ENCODE results near the gene INPP5A.
"Not testable (repeated sequence)": the region's sequence is repeated elsewhere in the genome, so short reads cannot be mapped to it uniquely, and the experiment has no call there.

The INPP5A gene

DNA sequence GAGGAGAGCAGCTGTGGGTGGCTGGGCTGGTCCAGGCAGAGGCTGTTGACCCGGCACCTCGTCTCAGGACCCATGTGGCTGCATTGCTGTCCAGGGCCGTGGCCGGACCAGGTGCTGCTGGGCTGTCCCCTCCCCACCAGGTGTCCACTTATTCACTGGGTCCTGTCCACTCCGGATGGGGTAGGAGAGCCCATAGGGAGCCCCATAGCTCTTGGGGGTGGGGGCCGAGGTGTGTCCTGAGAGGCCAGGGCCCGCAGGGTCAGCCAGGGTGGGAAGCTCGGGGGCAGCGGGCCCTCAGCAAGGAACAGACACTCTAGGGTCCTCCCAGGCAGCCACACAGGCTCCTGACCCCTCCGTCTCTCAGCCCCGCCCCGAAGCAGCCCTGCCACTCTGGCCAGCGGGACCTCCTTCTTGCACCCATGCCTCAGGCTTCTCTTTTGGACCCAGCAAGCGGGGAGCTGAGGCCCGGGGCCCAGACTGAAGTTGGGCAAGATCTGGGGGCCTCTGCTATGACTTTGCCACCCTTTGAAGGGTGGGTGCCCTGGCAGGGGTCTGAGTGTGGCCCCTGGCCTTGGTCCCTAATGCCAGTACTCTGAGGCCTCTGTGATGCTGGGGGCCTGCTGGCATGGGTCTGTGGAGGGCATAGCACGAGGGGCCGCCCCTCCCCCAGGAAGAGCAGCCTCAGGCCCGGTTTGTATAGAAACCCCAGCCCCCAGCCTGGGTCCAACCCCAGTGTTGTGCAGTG, 162.0 kb downstream of the INPP5A start:
- in situ Hi-C loops (cut with MboI; ENCODE audit: low sequenced_read_pairs) = no loop called here

DNA sequence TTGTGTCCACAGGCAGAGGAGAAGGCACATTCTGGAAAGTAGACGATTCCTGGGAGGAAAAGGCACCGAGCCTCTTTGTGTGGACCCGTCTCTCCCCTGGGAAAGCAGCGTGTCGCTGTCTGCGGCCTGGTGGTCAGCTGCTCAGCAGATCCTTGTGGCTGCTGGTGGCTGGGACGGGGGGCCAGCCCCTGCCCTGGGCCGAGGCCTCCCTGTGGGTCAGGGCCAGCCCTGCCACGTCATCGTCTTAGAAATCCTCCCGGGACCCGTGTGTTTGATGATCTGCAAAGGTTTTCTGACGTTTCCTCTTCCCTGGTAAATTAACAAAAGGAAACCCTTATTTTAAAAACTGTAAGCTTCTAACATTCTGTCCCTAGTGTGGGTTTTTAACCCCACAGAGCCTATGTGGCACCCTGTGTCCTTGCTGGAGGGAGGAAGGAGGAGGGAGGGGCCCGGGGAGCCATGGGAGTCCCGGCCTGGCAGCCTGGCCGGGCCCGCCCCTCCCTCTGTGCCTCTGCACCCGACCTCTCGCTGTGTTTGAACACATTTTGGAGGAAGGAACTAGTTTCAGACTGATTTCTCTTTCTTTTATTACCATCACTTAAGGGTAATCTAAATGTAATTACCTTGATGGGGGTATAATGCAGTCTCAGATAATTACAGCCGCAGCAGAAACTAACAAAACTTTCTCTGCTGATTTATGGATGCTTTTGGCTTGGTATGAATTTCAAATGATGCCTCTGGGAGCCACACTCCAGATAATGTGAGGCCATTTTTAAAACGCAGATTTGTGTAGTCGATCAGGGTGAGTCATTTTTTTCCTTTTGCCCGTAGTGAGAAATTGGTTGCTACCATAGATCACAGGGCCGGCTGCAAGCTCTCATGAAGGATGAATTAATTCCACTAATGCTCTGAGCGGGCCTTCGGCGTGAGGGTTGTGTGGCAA, 162.8 kb downstream of the INPP5A start:
- in situ Hi-C loops (cut with MboI; ENCODE audit: low sequenced_read_pairs) = no loop called here

DNA sequence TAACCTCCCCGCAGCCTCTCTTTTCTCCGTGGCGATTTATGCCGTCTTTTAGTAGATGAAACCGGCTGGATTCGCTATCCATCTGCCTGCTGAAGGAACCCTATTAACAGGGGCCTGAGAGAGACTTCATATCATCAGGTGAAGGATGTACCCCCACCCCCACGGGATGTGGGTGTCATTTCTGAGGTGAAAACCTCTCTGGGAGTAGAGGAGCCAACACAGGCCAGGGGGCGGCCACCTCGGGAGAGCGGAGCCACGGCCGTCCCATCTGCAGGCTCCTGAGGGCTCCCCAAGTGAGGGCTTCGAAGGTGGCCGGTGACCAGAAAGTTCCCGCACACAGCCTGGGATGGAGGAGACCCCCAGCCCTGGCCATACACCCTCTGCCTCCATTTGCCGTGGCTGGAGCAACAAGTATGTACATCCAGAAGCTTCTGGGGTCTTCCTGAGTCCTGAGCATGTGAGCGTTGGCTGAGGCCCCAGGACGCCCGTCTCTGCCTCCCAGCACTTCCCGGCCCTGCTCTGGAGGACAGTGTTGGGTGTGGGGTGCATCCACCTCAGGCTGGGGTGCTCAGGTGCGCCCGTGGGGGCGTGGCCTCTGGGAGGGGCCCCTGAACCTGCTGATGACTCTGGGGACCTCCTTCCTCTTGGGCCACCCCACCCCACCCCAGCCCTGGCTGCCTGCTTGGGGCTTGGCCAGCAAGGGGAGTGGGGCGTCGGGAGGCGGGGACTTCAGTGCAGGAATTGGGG, 163.7 kb downstream of the INPP5A start:
- in situ Hi-C loops (cut with MboI; ENCODE audit: low sequenced_read_pairs) = no loop called here

DNA sequence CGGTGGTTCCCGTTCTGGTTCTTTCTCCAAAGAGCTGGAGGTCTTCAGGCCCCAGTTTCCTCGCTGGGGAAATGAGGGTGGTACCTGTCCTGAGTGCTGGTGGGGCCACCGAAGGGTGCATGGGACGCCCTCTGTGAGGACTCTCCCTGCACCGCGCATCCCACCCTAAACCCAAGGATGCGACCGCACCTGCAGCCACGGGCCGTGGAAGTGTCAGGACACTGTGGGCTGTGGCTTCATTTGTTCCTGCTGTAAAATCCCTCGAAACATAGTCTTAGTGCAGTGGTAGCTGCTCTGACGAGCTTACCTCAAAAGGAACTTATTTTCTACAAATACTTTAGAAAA, 164.2 kb downstream of the INPP5A start:
- in situ Hi-C loops (cut with MboI; ENCODE audit: low sequenced_read_pairs) = no loop called here

DNA sequence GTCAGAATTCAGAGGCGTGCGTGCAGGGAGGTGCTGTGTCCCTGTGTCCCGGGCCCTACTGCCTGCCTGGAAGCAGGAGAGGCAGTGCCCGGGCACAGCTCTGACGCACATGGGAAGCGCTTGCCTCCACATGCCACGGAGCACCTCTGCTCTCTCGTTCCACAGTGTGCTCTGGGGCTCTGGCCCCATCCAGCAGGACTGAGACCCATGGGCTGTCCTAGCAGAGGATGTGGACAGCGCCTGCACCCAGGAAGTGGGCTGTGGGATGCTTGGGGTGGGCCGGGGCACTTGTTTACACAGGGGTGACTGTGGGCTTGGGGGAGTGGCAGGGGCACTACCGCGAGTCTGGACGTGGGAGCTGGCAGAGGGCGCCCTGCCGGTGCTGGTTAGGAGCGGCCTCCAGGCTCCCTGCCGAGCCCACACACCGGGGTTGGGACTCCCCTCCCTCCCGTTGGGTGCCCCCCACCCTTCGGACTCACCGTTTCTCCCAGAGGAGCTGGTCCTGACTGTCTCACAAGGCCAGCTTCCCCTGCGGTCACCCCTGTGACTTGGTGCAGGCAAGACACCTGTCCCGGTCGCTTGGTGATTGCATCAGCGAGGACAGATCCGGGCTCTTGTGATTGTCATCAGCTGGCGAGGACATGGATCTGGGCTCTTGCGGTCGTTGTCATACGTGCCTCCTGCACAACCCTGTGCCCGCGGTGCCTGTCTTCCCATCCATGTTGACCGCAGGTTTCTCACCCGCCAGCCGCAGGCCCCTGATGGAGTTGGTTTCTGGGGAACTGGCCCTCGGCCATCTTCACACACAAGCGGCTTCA, 165.2 kb downstream of the INPP5A start:
- in situ Hi-C loops (cut with MboI; ENCODE audit: low sequenced_read_pairs) = no loop called here

DNA sequence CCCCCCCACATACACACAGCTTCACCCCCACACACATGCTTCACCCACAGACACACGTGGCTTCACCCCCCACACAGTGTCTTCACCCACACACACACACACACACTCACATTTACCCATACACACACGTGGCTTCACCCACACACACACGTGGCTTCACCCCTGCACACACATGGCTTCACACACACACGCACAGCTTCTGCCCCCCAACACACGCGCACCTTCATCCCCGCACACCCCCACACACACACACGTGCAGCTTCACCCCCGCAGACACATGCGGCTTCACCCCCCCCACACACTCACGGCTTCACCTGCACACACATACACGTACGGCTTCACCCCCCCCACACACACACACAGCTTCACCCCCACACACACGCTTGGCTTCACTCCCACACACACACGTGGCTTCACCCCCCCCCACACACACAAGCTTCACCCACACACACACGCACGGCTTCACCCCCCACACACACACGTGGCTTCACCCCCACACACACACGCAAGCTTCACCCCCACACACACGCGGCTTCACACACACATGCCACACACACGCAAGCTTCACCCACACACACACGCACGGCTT, 165.9 kb downstream of the INPP5A start:
- in situ Hi-C loops (cut with MboI; ENCODE audit: low sequenced_read_pairs) = no loop called here

DNA sequence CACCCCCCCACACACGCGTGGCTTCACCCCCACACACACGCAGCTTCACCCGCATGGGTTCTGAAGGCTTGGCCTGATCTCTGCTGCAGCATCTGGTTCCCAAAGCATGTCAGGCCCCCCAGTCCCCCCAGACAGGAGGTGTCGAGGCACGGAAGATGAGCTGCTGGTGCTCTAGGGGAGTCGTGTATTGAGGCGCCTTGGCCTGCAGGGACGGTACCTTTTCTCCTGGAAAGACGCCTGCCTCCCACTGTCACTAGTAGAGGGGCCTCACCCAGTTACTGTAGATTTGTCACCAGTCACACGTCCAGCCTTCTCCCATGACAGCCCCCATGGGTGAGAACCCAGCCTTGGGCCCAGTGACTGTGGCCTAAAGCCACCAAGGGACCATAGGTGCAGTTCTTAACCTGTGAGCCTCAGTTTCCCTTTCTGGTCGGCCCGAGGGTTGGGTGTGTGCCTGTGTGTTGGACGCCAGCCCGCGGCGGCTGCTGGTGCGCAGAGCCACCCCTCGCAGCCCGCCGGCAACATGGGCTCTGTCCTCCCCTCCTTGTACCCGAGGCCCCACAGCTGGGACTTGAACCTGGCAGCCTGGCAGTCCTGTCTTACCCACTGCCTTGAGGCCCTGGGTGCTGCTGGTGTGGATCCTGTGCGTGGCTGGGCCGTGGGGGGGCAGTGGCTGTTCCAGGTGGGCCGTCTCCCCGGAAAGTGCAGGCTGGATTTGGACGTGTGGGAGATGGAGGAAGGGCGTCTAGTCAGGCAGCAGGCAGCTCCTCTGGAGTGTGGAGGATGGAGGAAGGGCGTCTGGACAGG, 166.6 kb downstream of the INPP5A start:
- in situ Hi-C loops (cut with MboI; ENCODE audit: low sequenced_read_pairs) = no loop called here

DNA sequence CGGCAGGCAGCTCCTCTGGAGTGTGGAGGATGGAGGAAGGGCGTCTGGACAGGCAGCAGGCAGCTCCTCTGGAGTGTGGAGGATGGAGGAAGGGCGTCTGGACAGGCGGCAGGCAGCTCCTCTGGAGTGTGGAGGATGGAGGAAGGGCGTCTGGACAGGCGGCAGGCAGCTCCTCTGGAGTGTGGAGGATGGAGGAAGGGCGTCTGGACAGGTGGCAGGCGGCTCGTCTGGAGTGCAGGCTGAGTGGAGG, 167.2 kb downstream of the INPP5A start:
- in situ Hi-C loops (cut with MboI; ENCODE audit: low sequenced_read_pairs) = not testable (repeated sequence)

DNA sequence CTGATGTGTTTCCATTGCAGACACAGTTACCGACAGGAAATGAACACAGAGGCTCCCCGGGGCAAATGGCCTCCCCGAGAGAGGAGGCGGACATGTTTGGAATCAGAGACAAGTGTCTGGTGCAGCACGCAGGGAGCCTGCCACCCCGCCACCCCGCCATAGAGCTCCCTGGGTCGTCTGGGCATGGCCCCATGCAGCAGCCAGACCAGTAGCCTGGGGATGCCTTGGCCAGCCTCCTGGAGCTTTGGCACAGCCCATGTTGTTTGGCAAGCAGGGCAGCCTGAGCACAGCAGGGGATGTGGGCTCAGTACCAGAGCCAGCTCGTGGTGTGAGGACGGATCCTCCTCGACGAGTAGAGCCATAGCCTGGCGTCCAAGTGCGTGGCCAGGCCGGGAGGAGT, 167.6 kb downstream of the INPP5A start:
- in situ Hi-C loops (cut with MboI; ENCODE audit: low sequenced_read_pairs) = no loop called here

DNA sequence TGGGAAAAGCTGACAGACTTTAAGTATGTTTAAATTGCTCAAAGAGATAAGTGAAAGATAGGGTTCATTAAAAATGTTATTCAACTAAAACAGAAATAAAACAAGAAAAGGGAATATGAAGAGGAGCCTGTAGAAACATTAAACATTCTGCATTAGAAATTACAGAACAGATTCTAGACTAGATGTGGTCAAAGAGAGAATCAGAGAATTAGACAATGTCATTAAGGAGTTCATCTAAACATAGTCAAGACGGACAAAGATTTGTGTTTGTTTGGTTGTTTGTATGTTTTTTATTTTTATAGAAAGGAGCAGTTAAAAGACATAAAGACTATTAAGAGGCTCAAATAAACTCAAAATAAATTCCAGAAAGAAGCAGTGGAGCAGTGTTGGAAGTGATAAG, 168.4 kb downstream of the INPP5A start:
- in situ Hi-C loops (cut with MboI; ENCODE audit: low sequenced_read_pairs) = no loop called here

DNA sequence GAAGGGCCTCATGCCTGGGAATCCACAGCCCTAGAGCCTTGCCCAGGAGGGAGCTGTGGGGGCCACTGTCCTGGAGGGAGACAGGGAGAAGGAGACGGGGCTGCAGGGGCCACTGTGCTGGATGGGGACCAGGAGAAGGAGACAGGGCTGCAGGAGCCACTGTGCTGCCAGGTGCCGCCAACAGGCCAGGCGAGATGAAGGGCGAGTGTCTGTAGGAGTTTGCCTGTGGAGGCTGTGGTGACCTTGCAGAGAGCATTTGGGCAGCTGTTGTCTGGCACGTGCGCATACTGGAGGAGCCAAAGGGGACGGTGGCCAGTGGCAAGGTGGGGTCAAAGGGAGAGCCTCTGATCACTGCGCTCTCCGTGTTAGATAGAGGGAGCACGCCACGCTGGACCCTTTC, 169.1 kb downstream of the INPP5A start:
- in situ Hi-C loops (cut with MboI; ENCODE audit: low sequenced_read_pairs) = no loop called here

DNA sequence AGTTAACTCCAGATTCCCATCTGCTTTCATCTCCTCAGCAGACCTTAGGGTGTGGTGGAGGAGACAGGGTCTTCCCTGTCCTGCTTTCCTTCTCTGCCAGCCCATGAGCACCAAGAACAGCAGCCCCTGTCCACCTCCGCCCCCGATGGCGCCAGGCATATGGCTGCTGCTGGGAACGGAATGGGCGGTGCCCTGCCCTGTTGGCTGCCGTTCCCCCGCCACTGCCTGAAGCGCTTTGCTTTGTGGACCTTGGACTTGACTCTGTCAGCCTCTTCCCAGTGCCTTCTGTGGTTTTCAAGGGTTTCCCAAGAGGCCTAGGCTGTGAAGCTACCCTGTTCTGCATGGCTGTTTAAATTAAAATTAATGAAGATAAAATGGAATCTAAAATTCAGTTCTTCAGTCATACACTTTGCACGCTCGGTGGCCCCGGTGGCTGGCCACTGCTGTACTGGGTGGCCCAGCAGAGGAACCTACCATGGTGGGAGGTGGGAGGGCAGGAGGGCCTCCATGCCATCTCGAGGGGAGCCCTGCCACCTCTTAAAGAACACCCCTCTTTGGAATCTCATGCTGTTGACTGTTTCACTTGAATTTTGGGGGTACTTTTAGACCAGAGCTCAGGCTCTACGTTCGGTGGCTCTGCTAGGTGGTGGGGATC, 169.7 kb downstream of the INPP5A start:
- in situ Hi-C loops (cut with MboI; ENCODE audit: low sequenced_read_pairs) = no loop called here

DNA sequence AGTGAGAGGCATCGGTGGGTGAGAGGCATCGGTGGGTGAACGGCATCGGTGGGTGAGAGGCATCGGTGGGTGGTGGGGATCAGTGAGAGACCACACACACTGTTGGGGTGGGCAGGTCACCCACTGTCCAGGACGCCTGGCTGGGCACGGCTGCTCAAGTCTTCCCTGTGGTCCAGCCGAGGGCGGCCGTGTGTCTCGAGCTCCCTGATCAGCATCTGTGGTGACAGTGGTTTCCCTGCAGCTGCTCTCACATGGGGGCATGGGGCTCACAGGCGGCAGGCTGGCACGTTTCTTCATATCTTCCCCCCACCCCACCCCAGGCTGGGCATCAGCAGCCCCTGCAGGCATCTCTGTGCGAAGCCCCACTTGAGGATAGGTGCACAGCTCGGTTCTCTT, 170.2 kb downstream of the INPP5A start:
- in situ Hi-C loops (cut with MboI; ENCODE audit: low sequenced_read_pairs) = no loop called here

DNA sequence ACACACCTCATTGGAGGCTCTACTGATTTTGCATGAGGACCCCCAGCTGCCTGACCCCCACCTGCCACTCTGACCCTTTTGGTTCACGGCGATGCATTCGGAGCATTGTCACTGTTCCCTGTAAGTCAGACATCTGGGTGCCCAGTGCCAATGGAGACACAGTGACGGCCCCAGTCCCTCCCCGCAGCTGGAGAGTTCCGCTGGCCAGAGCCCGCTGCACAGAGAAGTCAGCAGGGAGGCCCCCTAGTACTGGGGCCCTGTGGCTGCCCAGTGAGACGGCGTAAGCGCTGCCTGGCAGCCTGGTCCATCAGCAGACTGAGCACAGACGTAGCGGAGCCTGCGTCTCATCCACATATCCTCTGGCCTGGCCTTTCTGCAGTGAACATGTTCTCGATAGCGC, 170.9 kb downstream of the INPP5A start:
- in situ Hi-C loops (cut with MboI; ENCODE audit: low sequenced_read_pairs) = no loop called here

DNA sequence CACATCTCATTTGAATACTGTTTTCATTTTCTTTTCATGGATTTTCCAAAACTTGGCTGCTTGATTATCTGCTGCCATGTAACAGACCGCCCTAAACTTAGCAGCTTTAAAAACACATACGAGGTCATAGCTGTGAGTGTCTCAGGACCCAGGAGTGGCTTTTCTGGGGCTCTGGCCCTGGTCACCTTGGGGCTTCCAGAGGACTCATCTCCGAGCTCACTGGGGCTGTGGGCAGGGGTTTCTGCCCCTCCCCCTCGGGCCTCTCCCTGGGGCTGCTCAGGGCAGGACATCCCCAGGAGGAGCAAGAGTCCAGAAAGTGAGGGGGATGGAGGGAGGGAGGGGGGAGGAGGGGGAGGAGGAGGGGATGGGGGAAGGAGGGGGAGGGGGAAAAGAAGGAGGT, 171.3 kb downstream of the INPP5A start:
- in situ Hi-C loops (cut with MboI; ENCODE audit: low sequenced_read_pairs) = no loop called here

DNA sequence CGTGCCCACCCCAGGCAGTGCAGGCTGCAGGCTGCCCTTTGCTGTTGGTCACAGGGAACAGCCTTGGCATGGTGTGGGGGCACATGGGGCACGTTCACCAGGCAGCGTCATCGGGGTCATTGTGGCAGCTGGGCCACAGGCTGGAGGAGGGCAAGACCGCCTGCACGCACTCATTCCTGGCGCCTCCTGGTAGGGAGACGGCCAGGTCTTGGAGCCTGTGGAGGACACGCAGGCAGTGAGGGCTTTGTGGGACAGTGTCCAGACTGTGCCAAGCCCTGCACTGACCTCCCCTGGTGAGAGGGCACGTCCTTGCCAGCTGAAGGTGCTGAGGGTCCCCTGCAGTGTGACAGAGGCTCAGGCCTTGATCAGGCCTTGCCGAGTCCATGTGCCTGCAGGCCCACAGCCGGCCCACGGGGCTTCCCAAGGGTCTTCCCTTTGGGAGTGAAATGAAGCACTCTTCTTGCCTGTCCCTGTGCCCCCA, 171.9 kb downstream of the INPP5A start:
- in situ Hi-C loops (cut with MboI; ENCODE audit: low sequenced_read_pairs) = no loop called here

DNA sequence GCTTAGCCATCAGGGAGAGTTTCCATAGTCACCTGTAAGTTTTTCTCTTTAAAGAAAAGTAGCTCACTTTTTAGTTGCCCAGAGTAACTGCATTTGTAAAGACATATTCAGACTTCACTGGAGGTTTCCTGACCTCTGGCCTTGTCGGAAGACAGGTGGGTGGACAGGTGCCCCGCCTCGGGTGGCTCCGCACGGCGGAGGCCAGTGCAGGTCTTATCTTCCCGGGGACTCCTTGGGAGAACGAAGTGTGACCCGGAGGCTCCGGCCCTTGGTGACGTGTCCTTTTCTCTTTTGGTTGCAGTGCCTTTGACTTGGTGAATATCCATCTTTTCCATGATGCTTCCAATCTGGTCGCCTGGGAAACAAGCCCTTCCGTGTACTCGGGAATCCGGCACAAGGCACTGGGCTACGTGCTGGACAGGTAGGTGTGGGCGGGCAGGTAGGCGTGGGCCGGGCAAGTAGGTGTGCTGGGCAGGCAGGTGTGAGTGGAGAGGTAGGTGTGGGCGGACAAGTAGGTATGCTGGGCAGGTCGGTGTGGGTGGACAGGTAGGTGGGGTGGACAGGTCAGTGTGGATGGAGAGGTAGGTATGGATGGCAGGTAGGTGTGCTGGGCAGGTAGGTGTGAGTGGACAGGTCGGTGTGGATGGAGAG, 172.6 kb downstream of the INPP5A start:
- in situ Hi-C loops (cut with MboI; ENCODE audit: low sequenced_read_pairs) = no loop called here

DNA sequence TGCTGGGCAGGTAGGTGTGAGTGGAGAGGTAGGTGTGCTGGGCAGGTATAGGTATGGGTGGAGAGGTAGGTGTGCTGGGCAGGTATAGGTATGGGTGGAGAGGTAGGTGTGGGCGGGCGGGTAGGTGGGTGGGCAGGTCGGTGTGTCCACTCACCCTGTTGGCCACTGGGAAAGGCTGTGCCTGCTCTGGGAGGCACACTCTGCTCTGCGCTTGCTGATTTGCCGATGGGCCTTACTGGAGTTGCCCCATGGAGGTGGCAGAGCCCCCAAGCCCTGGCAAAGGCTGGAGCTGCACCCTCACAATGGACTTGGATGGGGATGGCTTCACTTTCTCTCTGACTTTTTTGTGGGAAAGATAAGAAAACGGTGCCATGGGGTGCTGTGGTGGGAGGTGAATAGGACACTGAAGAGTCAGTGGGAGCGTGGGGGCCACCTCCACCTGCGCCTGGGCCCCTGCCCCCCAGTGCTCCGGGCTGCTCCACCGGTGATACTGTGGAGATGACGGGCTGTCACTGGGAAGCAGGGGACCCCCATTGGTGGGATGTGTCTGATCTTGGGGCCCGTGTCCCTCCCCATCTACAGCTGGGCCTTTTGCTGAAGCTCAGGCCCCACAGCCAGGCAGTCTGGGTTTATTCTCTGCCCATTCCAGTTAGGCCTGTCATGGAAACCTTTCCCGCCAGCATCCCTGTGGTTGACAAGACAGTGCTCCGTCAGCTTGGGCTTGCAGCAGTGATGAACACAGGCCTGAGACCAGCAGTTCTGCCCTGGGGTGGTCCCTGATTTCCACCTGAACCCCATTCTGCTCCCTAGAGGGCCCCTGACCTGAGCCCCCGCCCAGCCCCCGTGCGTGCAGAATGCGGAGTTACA, 173.4 kb downstream of the INPP5A start:
- in situ Hi-C loops (cut with MboI; ENCODE audit: low sequenced_read_pairs) = no loop called here
